GM18907 (cell line): ENCODE measurements around the gene IL15RA.

Experiments
- ATAC-seq: cut with Tn5 transposase; IDR thresholded peaks from one replicate; pipeline ENCODE4 v1.9.1; 2021; ENCODE audit warnings: mild to moderate bottlenecking, moderate library complexity; ENCODE audit not compliant: unreplicated experiment

The IL15RA gene, protein sequence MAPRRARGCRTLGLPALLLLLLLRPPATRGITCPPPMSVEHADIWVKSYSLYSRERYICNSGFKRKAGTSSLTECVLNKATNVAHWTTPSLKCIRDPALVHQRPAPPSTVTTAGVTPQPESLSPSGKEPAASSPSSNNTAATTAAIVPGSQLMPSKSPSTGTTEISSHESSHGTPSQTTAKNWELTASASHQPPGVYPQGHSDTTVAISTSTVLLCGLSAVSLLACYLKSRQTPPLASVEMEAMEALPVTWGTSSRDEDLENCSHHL

DNA sequence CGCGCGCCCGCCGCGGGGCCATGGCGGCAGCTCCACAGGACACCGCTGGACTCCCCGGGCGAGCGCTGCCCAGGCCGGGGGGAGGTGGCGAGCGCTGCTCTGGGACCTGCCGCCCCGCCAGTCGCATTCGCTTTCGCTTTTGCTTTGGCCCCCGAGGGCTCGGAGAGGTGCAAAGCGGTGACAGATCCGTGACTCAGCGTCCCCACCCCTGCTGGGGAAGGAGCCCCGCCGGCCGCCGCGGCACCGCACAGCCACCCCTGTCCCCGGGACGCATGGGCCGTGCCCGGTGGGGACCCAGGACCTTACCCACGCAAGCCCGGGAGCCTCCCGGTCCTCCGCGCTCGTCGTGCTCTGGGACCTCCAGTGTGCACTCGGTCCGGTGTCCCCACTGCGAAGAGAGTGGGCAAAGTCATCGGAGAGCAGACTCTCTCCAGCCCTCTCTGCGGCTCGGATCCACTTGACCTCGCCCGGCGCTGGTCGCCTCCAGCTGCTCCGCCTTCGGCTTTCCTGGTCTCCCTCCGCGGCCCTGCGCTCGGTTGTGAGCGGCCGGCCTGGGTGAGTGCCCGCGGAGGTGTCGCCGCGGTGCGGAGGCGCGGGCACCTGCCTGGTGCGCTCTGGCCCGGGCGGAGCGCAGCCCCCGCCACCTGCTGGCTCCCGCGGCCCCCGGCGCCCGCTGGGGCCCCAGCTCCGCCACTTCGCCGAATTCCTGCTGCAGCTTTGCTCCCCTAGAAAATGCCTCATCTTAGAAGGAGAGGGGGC, at the start of gene IL15RA:
Gene IL15RA, minus strand, starts transcription at position 73 of the 759 bp plus-strand sequence. Its CDS starts 51 bp downstream, at position 22.
- ATAC-seq, result peak; percentile 74

DNA sequence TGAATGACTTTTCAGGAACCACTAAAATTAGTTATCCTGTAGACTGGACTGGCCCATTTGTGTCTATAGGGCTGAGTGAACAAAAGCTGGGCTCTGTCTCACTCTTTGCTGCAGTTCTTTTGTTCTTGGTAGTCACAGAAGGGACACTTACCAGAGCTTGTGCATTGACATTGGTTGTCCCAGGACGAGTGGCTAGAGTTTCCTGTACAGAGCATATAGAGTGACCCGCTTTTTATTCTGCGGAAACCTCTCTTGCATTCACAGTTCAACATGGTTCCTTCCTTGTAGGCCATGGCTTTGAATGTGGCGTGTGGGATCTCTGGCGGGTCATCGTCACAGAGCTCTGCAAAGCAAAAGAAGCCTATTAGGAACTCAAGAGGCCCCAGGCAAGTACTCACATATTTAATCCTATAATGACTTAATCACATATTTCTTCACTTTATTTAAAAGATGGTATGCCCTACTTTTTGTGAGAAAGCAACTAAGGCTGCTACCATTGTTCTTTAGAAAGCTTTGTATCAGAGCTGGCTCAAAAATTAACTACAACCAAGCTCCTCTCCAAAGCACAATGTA, 48.4 kb upstream of the IL15RA start:
- ATAC-seq, result no peak

DNA sequence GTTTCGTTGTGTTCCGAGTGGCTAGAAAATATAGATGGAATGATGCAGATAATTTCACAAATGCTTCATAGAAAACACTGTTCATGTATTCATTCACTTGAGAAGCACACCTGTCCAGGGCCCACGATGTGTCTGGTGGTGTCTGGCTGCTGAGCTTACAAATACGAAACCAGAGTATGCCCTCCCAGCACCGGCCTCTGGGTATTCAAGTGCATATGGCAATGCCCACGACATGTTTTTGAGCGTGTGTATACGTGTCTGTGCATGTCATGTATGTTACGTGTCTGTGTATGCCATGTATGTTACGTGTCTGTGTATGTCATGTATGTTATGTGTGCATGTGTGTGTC, 47.0 kb upstream of the IL15RA start:
- ATAC-seq, result no peak

DNA sequence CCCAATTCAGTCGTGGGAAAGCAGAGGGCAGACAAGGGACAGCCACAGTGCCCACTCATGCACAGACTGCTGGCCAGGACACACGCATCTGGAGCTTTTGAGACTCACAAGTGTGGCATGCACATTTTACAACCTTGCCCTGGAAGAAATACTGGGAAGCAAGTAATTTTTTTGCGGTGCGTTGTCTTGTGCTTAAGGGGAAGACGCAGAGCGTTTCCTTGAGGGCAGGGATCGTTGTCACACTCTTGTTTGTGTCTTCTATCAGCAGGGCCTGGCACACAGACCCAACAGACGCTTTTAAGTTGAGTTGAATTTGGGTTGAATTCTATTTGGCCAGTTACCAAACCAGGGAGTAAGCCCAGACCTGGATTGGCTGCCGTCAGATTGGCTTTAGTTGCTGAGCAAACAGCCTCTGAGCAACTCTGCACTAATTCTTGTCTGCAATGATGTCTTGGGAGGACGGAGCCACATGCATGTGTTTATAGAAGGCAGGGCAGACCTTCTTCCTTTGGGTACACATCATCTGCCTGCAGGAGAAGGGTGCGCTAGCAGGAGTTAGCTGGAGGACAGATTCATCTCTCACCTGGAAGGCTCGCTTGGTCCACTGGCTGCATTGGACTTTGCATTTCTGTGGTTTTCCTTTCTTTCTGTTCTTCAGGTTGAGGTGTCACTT, 46.5 kb upstream of the IL15RA start:
- ATAC-seq, result no peak

DNA sequence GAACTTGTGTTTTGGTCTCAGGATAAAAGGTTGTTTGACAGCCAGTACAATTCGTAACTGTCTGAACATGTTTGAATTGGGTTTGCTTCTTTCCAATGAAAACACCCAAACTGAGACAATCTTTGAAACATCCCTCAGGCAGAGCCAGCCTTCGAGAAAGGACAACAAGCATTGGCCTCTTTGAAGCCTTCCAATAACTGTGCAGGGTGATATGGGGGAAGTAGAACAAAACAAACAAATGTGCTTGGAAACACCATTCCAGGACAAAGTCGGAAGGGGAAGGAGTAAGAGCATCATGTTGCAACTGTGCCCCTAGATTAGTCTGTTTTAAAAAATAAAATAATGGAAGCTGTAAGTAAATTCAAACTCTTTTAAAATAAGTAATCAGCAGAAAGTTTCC, 45.3 kb upstream of the IL15RA start:
- ATAC-seq, result no peak

DNA sequence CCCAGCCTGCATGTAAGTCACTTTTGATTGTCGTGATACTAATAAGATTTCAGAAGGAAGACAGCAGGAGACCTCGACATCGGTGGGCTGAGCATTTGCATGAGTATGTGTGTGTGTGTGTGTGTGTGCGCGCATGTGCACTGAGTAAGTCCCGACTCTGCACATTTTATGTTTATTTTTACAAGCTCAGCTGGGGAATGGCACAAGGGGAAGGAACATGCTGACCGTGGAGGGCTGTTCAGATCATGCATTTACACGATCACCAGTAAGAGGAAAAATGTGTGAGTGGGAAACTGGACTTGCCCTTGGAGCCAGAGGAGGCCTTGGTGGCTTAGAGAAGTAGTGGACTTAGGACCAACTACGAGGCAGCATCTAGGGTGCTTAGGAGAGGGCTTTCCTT, 43.5 kb upstream of the IL15RA start:
- no peak for ATAC-seq

DNA sequence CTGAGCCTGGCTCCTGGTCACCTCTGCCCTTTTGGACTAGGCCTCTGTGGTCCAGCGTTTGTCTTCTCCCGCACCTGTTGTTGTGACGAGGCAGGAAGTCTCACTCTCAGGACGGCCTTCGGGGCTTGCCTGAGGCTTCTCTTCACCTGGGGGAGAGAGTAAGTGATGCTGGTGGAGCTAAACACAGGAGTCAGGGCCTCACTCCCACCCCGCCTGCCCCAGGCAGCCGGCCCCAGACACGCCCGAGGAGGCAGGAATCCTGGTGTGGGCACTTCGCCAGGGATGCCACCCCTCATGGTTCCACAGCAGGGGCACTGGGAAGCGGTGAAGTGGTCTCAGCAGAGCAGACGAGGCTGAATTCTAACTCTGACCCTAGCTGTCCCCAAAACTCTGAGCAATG, 42.5 kb upstream of the IL15RA start:
- ATAC-seq, result no peak

DNA sequence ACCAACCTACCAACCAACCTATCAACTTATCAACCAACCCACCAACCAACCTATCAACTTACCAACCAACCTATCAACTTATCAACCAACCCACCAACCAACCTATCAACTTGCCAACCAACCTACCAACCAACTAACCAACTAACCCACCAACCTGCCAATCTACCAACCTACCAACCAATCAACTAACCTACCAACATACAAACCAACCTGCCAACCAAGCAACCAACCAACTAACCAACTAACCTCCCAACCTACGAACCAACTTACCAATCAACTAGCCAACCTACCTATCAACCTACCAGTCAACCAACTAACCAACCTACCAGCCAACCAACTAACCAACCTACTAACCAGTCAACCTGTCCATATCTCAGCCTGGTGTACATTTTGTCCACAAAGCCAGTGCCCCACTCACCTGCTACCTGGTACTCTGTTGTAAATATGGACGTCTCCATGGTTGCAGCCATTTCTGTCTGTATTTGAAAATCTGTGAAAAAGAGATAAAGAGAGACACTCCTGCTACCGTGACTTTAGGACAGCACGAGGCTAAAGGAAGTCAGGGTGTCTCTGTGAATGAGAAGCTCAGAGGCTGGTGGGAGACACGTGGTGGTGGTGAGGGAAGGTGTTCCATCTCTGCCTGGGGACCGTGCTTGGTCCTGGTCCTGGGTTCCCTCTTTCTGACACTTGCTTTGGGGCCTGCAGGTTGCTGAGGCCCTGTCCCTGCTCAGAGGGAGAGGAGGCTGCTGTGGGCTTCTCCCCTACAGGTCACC, 41.9 kb upstream of the IL15RA start:
- ATAC-seq, result no peak

DNA sequence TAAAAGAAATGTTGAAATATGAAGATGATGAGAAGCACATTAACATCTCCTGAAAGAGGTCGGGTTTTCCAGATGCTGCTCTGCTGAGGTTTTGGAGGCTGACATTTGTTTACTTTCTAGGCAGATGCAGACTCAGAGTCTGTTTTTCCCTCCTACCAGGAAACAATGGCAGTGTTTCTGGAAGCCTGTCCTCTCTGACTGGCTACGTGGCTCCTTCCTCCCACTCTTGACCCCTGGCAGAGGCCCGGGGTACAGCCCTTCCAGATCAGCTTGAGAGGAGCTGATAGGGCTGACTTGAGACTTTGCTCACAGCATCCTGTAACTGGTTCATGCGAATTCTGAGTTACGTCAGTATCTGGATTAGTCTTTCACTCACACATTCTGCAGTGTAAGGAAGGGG, 41.1 kb upstream of the IL15RA start:
- ATAC-seq, result no peak

DNA sequence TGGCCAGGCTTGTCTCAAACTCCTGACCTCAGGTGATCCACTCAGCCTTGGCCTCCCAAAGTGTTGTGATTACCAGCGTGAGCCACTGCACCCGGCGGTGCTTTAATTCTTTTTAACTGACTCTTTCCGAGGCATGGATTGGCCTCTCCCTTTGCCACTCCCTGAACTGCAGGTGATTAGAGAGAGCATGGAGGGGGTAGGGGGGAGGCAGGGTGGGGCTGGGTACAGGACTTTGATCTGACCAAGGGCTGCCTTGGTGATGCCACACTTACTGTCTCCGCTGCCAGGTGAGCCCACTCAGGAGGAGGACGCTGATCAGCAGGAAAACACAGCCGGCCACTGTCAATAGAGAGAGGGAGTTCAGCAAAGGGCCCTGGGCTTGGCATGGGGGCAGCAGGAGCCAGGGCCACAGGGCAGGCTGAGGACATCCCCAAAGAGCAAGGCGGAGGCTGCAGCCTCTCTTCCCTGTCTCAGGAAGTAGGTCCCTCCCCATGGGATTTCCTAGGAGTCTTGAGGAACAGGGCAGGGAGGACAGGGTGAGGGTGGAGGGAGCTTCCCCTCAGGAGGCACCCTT, 40.5 kb upstream of the IL15RA start:
- no peak for ATAC-seq

DNA sequence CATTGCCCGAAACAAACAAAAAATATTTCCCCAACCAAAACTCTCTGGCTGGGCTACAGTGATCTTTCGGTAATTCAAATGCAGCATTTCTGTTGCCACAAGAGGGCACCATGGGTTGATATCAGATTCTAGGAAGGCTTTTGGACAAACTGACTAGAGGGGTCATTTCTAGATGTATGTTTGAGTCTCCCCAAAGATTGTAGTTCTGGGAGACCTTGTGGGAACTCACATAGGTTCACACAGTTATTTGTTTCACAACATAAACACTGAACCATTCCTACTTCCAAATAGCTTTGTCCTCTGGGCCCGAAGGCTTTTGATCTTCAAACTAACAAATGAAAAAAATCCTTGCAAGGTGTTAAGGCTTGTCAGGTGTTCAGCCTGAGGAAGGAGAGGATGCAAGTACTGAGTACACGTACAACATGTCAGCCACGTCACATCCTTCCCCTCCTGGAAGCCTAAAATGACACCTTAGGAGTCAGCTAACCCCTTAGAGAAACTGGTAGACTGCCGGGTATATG, 37.0 kb upstream of the IL15RA start:
- no peak for ATAC-seq

DNA sequence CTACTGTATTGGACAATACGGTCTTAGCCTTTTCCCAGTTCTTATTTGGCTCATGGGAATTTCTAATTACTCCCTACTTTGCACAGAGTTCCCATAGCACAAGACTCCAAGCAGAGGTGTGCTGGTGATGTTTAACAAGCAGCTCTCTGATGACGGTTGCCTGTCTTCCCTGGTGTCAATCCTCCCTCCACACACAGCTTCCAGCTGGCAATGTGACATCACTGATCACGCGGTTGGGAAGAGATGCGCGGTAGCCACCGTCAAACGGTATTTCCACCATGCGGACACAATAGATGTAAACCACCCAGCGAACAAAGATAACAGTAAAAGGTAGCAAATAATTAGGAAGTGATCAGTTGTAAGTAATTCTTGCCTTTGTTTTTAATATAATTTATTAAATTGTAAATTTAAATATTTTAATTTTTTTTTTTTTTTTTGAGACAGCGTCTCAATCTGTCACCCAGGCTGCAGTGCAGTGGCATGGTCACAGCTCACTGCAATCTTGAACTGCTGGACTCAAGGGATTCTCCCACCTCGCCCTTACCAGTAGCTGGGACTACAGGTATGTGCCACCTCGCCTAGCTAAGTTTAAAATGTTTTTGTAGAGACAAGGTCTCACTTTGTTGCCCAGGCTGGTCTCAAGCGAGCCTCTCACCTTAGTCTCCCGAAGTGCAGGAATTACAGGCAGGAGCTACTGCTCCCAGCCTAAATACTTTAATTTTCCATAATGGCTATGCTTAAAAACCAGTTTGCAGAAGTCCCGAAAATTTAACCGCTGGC, 36.3 kb upstream of the IL15RA start:
- no peak for ATAC-seq

DNA sequence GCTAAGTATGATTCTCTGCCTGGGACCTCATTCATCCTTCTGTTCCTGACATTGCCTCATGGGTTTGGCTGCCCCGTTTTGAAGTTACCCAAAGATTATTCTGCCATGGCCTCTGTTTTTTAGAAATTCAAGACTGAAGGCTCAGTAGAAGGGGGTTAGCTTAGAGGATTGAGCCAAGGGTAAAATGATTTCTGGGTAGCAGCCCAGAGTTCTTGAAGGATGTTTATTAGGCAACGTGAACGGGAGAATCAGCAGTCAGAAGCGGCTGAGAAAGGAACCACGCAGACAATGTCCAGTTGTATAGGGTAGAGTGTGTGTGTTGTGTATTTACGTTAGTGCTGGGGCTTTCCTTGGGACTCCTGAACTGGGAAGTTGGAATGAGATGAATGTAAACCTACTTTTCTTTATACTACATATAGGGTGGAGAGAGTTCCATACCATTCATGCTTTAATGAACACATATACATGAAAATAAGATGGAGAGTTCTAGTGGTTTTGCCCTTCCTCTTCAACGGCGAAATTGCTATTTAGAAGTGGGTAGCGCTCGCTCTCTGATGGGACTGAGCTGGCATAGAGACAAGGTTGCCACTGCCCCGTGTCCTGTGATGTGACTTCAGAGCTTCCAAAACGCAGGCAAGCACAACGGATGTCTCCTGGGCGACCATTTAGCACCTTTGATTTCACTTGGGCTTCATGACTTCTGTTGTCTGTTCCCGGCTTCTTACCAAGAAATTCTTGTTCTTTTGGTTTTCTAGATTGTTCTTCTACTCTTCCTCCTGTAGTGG, 35.0 kb upstream of the IL15RA start:
- no peak for ATAC-seq

DNA sequence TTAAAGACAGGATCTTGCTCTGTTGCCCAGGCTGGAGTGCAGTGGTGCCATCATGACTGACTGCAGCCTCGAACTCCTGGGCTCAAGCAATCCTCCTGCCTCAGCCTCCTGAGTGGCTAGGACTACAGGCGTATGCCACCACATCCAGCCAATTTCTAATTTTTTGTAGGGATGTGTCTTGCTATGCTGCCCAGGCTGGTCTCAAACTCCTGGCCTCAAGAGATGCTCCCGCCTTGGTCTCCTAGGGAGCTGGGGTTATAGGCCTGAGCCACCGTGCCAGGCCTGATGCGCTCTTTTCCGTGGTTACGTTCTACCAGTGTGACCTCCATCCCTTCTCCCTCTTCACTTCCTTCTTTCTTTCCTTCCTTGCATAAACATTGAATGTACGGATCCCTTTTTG, 34.2 kb upstream of the IL15RA start:
- ATAC-seq, result no peak

DNA sequence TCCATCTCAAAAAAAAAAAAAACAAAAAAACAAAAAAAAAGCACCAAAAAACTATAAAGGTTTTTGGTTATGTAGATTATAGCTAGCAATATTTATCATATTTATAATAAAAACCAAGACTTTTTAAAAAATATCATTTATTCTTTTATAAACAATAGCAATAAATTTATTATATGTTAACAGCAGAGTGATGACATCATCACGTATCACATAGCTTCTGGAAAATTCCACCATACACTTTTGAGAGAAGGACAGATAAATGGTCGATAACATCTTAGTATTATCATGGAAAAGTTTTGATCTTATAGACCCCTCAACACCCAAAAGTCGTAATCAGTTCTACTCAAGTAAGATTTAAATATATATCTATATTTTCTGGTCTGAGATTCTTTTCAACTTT, 33.2 kb upstream of the IL15RA start:
- no peak for ATAC-seq

DNA sequence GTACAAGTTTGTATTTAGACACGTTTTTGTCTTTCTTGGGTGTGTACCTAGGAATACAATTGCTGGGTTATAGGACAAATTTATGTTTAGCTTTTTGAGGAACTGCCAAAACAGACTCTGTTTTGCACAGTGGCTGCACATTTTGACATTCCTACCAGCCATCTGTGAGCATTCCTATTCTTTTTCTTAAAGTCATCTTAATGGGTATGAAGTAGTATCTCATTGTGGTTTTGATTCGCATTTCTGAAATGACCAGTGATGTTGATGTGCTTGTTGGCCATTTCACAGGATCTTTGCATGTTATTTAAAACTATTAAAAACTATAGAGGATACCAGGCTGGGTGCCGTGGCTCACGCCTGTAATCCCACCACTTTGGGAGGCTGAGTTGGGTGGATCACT, 32.6 kb upstream of the IL15RA start:
- ATAC-seq, result no peak

DNA sequence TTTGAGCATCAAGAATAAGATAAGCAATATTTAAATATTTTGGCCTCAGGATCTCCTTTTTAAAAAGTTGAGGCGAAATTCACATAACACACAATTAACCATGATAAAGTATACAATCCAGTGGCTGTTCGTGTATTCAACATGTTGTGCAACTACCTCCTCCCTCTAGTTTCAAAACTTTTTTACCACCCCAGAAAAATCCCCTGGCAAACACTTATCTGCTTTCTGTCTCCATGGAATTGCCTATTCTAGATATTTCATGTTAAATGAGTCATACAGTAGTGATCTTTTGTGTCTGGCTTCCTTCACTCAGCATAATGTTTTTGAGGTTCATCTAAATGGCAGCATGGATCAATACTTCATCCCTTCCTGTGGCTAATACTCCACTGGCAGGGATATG, 31.8 kb upstream of the IL15RA start:
- no peak for ATAC-seq

DNA sequence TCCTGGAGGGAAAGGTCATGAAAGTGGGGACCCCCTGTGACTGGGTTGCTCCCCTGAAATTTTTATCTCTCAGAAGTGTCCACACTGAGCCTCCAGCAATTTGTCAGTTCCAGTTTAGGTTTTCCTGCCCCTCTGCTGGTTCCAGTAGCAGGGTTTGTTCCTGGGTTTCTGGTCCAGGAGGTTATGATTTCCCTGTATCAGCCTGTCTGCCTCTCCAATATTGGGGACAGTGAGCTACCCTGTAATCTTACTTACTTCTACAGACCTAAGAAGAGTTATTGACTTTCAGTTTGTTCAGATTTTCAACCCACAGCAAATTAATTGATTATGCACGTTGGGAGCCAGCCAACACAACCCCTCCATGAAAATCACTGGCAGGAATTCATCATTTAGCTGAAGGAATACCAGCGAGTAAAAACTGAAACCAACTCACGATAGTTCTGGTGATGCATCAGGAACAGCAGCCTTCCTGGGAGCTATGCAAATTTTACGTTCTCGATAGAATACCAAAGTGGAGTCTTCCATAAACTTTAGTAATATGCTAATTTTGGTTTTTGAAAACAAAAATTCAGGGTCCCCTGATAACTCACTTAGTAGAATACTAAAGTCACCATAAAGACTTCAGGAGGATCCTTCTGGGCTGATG, 31.3 kb upstream of the IL15RA start:
- ATAC-seq, result no peak
